H1 (cell line): ENCODE data around the gene IL19.

Source experiments
- NRF1 ChIP-seq: IDR thresholded peaks from 2 replicates; pipeline ENCODE4 v1.6.1; 2011; ENCODE audit warnings: mild to moderate bottlenecking, low read depth, low read length, improper control_type of control experiment
- RAD21 ChIP-seq, 2 experiments: IDR thresholded peaks in 1 of 2; conservative IDR thresholded peaks in 1 of 2; 2 replicates each; pipeline ENCODE4 v1.6.1; 2011; ENCODE audit warnings: low read depth in 2 of 2, low read length in 2 of 2, improper control_type of control experiment in 1 of 2, inconsistent platforms in 1 of 2, mild to moderate bottlenecking in 1 of 2, moderate library complexity in 1 of 2
- TCF12 ChIP-seq: IDR thresholded peaks from 2 replicates; pipeline ENCODE4 v1.6.1; 2011; ENCODE audit warnings: low read depth, mild to moderate bottlenecking, low read length
- TF ChIP-seq, protein P1 (sequence below), 3 experiments: IDR thresholded peaks; 1 replicate in 2 of 3; 2 replicates in 1 of 3; pipeline versions ENCODE4 v1.5.1 to v1.6.1; 2011; ENCODE audit warnings: low read length in 3 of 3, mild to moderate bottlenecking in 3 of 3, inconsistent platforms in 2 of 3, low read depth in 1 of 3, moderate library complexity in 1 of 3; ENCODE audit not compliant: insufficient read depth in 1 of 3; ENCODE audit errors: control extremely low read depth in 1 of 3

- no peak for TF ChIP-seq RAD21 (IDR thresholded peaks at IDR 0.05 in 1 of 2, conservative IDR thresholded peaks at IDR 0.05 in 1 of 2; ENCODE audit: low read depth in 2 of 2, low read length in 2 of 2)
- TF ChIP-seq, protein P1, sequence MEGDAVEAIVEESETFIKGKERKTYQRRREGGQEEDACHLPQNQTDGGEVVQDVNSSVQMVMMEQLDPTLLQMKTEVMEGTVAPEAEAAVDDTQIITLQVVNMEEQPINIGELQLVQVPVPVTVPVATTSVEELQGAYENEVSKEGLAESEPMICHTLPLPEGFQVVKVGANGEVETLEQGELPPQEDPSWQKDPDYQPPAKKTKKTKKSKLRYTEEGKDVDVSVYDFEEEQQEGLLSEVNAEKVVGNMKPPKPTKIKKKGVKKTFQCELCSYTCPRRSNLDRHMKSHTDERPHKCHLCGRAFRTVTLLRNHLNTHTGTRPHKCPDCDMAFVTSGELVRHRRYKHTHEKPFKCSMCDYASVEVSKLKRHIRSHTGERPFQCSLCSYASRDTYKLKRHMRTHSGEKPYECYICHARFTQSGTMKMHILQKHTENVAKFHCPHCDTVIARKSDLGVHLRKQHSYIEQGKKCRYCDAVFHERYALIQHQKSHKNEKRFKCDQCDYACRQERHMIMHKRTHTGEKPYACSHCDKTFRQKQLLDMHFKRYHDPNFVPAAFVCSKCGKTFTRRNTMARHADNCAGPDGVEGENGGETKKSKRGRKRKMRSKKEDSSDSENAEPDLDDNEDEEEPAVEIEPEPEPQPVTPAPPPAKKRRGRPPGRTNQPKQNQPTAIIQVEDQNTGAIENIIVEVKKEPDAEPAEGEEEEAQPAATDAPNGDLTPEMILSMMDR (IDR thresholded peaks at IDR 0.05; ENCODE audit: control extremely low read depth in 1 of 3, insufficient read depth in 1 of 3, low read depth in 1 of 3, low read length in 3 of 3) = no peak
- no peak for TF ChIP-seq NRF1
- TF ChIP-seq TCF12 = no peak
These were observed 112.6 kb downstream of the IL19 start for GRCh38 chr1:206883160-206883559.
